NK-92 (cell line): ENCODE measurements around the gene ANKS6.

ENCODE experiments used
- DNase-seq: peaks from one replicate; lab custom pipeline; 2025; ENCODE audit not compliant: unreplicated experiment; lab: John Stamatoyannopoulos, UW

Gene ANKS6

GRCh38 chr9:98740226-98740881 lies 56.0 kb downstream of the ANKS6 start:
- no peak for DNase-seq

DNA sequence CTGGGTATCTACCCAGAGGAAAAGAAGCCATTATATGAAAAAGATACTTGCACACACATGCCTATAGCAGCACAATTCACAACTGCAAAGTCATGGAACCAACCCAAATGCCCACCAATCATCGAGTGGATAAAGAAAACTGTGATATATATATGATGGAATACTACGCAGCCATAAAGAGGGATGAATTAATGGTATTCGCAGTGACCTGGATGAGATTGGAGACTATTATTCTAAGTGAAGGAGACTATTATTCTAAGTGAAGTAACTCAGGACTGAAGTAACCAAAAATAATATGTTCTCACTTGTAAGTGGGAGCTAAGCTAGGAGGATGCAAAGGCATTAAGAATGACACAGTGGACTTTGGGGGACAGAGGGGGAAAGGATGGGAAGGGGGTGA lies 57.6 kb downstream of the ANKS6 start:
- no peak for DNase-seq

DNA sequence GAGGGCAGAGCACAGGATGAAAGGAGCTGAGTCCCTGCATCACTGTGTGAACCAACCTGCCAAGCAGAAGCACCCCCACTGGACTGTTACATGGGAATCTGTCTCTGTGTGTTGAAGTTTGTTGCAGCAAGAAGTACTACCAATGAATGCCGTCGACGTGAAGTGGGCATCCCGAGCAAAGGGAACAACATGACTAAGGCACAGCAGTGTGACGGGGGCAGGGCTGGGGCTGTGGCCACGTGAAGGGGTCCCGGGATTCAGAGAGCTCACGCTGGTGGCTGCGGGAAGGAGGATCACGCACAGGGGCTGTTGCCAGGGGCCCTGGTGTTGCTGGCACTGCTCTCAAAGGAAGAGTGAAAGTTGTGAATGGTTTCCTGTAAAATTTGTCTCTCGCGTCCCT lies 60.1 kb downstream of the ANKS6 start:
- no peak for DNase-seq

DNA sequence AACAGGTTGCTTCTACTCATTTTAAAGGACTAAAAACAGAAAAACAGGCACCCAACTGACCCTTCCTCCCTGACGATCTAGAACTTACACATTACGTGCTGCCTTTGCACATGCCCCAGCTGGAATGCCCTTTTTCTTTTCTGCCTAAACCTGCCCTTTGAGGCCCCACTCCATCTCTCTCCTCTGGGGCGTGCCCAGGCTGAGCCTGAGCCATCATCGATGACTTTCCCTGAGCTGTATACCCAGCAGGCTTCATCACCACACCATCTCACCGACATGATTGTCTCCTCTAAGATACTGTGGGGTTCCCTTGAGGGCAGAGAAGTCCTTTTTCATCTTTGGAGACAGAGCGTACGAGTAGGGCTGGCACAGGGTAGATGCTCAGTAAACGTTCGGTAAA lies 63.6 kb downstream of the ANKS6 start:
- no peak for DNase-seq

- no peak for DNase-seq
Measured at GRCh38 chr9:98732091-98732490, 64.3 kb downstream of the ANKS6 start.

DNA sequence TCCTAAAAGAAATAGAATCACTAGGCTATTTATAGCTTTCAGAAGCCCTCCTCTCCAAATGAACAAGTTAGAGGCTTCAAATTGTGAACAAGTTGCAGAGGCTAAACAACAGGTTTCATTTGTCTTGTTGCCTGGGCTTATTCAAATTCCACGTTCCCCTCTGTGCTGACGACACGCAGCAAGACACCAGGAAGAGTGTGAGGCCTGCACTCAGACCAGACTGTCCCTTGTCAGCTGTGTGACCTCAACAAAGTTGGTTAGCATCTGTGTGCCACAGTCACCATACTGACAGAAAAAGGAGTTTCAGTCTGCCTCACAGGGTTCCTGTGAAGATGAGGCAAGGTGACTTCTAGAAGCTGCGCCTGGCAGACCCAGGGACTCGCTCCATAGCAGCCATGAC lies 65.5 kb downstream of the ANKS6 start:
- DNase-seq = no peak

DNA sequence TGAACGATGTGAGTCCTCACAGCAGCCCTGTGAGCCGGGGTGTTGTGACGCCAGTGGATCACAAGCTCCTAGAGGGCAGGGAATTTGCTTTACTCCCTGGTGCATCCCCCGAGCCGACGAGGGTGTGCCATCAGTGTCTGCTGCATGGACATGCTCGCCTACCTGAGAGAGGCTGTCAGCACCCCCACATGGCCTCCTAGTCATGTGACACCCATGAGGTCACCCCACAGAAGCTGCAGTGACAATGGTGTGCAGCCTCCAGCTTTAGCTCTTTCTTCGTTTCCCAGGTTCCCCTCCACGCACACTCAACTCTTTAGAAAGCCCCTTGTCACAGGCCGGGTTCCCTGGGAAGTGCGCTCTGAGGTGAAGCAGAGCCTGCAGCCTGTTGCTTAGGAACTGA lies 67.9 kb downstream of the ANKS6 start:
- no peak for DNase-seq

GRCh38 chr9:98727428-98727827 lies 68.9 kb downstream of the ANKS6 start:
- no peak for DNase-seq

DNA sequence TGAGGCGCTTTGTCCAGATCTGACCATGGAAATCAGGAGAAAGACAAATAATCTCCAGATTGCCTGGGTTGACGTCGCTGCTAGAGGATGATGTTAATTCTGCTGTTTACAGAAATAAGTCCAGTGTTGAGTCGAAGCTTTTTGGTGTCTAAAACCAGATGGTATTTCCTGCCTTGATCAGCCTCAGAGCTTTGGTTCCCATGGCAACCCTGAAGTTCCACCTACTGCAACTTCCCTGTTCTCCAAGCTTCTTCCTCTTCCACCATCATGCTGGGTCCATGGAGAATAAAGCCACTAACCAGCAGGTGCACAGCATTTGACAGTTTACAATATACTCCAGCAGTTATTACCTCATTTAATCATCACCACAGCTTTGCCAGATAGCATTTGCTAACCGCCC lies 69.6 kb downstream of the ANKS6 start:
- no peak for DNase-seq

- DNase-seq = no peak
Measured at GRCh38 chr9:98724810-98725530, 71.4 kb downstream of the ANKS6 start.

- DNase-seq = no peak
Measured at GRCh38 chr9:98721643-98722042, 74.7 kb downstream of the ANKS6 start.

GRCh38 chr9:98720402-98720801 lies 76.0 kb downstream of the ANKS6 start:
- no peak for DNase-seq

DNA sequence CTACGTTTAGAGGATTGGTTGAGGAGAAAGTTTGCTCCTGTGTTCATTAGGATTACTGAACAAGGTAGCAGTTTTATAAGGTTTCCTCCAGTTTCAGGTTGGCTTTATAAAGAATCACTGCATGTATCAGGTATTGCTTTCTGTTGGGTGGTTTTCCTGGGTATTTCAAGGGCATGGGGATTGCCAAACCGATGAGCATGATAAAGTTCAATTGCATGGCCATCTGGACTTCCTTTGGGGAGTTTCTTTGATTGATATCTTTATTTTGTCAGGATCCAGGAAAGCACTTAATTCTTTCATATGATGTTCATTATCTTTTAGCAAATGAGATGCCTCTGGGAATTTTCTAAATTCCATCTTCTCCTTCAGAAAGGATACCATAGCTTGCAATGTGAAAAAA lies 77.3 kb downstream of the ANKS6 start:
- DNase-seq = no peak

DNA sequence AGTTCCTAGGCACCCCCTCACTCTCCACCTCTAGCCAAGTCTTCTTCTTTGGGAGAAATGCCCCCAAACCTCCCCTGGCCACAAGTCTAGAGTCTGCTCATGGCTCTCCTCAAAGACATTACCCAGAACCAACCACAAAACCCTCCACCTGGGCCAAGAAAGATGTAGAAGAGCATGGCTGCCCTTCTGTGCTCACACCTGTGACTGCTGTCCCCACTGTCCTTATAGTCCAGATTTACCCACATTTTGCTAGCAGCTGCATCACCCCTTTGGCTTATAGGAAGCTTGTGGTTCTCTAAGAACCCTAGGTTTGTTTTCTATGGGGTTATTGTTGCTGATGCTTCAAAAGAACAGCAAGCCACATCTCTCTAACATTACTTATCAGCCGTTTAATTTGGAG lies 81.5 kb downstream of the ANKS6 start:
- DNase-seq = no peak

DNA sequence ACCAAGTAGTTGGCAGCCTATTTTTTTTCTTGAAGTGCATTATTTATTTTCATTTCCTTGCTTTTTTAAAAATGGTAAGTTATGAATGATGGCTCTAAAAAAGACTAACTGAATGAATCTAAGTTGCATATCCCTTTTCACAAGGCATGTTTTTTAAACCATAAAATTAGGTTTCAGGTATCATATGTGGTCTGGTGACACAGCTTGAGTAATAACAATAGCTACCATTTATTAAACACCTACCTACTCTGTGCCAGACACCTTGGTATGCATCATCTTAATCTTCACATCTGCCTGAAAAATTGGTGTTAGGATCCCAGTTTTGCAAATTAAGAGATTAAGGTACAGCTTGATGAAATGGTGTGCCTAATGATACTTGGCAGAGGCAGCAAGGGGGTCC lies 83.4 kb downstream of the ANKS6 start:
- DNase-seq = no peak

- DNase-seq = no peak
Measured at GRCh38 chr9:98709968-98710965, 86.1 kb downstream of the ANKS6 start.

DNA sequence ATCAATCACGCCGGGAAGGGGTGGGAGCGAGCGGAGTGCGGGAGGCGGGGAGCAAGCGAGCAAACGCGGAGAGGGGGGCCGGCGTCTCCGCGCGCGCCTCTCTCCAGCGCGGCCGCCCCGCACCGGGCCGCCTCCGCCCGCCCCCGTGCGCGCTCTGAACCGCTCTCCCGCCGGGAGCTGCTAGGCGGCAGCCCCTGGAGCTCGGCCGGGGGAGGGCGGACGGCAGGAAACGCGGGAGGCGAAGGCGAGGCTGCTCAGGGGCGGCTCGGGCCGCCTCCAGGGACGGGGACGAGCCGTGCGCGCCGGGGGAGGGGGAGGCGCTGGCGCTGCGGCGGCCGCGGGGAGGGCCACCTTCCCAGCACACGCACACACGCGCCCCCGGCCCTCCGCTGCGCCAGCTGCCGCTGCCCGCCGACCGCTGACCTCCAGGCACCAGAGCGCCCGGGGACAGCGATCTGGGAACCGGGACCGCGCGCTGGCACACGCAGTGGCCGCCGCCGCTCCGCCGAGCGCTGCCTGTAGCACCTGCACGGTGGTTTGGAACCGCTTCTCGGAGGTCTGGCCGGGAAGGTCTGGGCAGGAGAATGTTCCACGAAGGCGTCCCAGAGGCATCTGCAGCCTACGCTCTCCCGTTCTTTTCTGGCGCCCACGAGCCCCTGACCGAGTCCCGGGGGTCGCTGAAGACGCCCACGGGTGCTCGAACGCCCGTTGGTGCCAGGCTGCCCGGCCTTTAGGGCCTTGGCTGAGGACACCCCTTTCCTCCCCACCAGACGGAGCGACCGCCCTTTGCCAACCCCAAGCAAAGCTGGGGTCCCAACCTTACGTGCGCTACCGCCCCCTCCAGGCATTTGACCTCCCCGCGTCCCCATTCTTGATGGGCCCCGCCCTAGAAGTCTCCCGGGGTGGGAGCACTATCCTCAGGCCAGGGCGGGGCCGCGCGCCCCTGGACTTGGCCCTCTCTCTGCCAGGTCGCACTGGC lies 87.1 kb downstream of the ANKS6 start, which contains the start of gene GABBR2:
Gene GABBR2, minus strand, starts transcription at position 3 of the 979 bp plus-strand sequence. CDS start 198 bp downstream, outside the sequence.
- no peak for DNase-seq

GRCh38 chr9:98708103-98708932 lies 88.0 kb downstream of the ANKS6 start:
- DNase-seq = no peak
